Measurements from ENCODE around the gene ANKRD10. TPM values are rescaled to one million over a fixed set of nuclear protein-coding genes. Genes with fewer than 3 reads are reported as not detected.

Gene ANKRD10
- total and polyA plus RNA-seq, 2 of the 8 experiments (the other 6 are each of a cell fraction or from before 2014, with no cell fraction given), result 146 to 218 TPM

DNA sequence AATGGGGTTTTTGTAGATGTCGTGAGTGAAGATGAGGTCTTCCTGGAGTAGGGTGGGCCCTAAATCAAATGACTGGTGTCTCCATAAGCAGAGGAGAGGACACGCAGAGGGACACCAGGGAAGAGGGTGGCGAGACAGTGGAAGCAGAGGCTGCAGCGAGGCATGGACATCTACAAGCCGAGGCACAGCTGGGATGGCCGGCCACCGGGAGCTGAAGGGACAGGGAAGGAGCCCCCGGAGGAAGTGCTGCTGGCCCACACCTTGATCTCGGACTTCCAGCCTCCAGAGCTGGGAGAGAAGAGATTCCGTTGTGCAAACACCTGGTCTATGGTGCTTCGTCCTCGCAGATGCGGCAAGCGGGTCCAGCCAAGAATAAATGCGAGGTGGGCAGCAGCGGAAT, 84.5 kb downstream of the ANKRD10 start:
- Histone ChIP-seq H3K14ac (ENCODE audit: insufficient read length) (no peak overlapping the region), H2AFZ (ENCODE audit: low read length) (no peak overlapping the region), H2BK15ac (ENCODE audit: low read length) (no peak overlapping the region), H2BK120ac (replicated peaks; ENCODE audit: low read depth, low read length) (no peak overlapping the region), H4K5ac (ENCODE audit: insufficient read length, low read depth, low read length) (no peak overlapping the region), H3K79me1 (ENCODE audit: low read depth, low read length) (no peaks in the 10 kb centered on the region), H4K91ac (replicated peaks; ENCODE audit: insufficient read length, low read length) (no peak overlapping the region), H2AK5ac (ENCODE audit: low read depth, low read length) (no peak overlapping the region), H4K20me1 (replicated peaks in 1 of 2; ENCODE audit: control insufficient read depth in 1 of 2, insufficient read depth in 2 of 2, low read length in 2 of 2) (peaks cover 0 to 1% of the 10 kb centered on the region in 2 experiments), H3K27me3 (replicated peaks in 1 of 4; ENCODE audit: control insufficient read depth in 3 of 4, extremely low read depth in 1 of 4, insufficient read depth in 3 of 4, low read length in 3 of 4) (no peaks in the 10 kb centered on the region; a peak in 1 of 7 replicates), H3K4me3 (ENCODE audit: extremely low read depth in 1 of 4, insufficient read depth in 2 of 4, low read depth in 3 of 4, low read length in 4 of 4) (no peak overlapping the region), H4K8ac (ENCODE audit: extremely low read depth, insufficient read depth, low read length) (no peak overlapping the region), H3K23ac (ENCODE audit: insufficient read length) (no peak overlapping the region), H2BK12ac (ENCODE audit: low read depth, low read length) (no peak overlapping the region), H3K79me2 (ENCODE audit: control insufficient read depth in 1 of 2, insufficient read depth in 2 of 2, low read length in 2 of 2) (no peaks in the 10 kb centered on the region), H3K4ac (replicated peaks; ENCODE audit: insufficient read length, low read depth, low read length) (no peak overlapping the region), H2BK20ac (ENCODE audit: low read length) (no peak overlapping the region), H3K4me1 (replicated peaks in 1 of 4; ENCODE audit: control insufficient read depth in 3 of 4, insufficient read depth in 4 of 4, low read length in 3 of 4) (no peaks in the 10 kb centered on the region), H3K4me2 (ENCODE audit: insufficient read depth in 1 of 2, low read depth in 2 of 2, low read length in 2 of 2) (no peak overlapping the region), H3K23me2 (ENCODE audit: low read depth, low read length) (no peaks in the 10 kb centered on the region), H3K27ac (ENCODE audit: low read depth, low read length) (no peak overlapping the region), H3K9ac (replicated peaks in 1 of 4; ENCODE audit: extremely low read depth in 1 of 4, low read depth in 3 of 4, low read length in 3 of 4) (no peak overlapping the region), H3K36me3 (ENCODE audit: control insufficient read depth in 2 of 4, insufficient read depth in 4 of 4, low read length in 3 of 4) (no peaks in the 10 kb centered on the region), H3K9me3 (ENCODE audit: insufficient read depth in 2 of 2, low read depth in 1 of 2, low read length in 1 of 2) (no peaks in the 10 kb centered on the region), H2BK5ac (ENCODE audit: low read depth, low read length) (no peak overlapping the region), H3K56ac (replicated peaks; ENCODE audit: insufficient read length, low read depth, low read length) (no peak overlapping the region), H3K18ac (ENCODE audit: extremely low read depth, low read length) (no peak overlapping the region)
- ChIA-PET CTCF (ENCODE audit: partially characterized antibody) (no interaction called here), POLR2A (ENCODE audit: partially characterized antibody) (no interaction called here)
- TF ChIP-seq POLR2AphosphoS5 (IDR thresholded peaks at IDR 0.05; ENCODE audit: low read depth, low read length) (no peak), CBX8 (IDR thresholded peaks at IDR 0.05; ENCODE audit: borderline replicate concordance, low read depth, low read length) (no peak), HDAC6 (IDR thresholded peaks at IDR 0.05; ENCODE audit: low read depth, low read length) (no peak), ZNF274 (IDR thresholded peaks at IDR 0.05; ENCODE audit: borderline replicate concordance, extremely low read depth, low read length) (no peak), FOSL1 (IDR thresholded peaks at IDR 0.05; ENCODE audit: insufficient read depth, low read depth, low read length) (no peak), CEBPB (IDR thresholded peaks at IDR 0.05; ENCODE audit: low read depth, low read length) (no peak), TEAD4 (IDR thresholded peaks at IDR 0.05; ENCODE audit: low read depth, low read length) (no peak), SIN3A (conservative IDR thresholded peaks at IDR 0.05 in 1 of 2, IDR thresholded peaks at IDR 0.05 in 1 of 2; ENCODE audit: low read depth in 1 of 2, low read length in 2 of 2) (no peak), SIRT6 (IDR thresholded peaks at IDR 0.05; ENCODE audit: low read length) (no peak)
- WGBS, 2 experiments (ENCODE audit: extremely low coverage in 1 of 2, insufficient coverage in 1 of 2, insufficient read length in 1 of 2, insufficient replicate concordance in 2 of 2, low coverage in 1 of 2, low lambda C conversion rate in 2 of 2, missing lambda C conversion rate in 1 of 2), result 91% methylated on average over 16 of the region's 16 CpGs; no CpG with 5 or more reads in 1 of the 2 experiments
- no peak for FAIRE-seq
- DNase-seq (ENCODE audit: low read depth in 1 of 2, low spot score in 2 of 2), result no peak

Measured in H1 (cell line).